ENCODE results near the gene SND1. TPM values are rescaled to one million over a fixed set of nuclear protein-coding genes. Genes with fewer than 3 reads are reported as not detected.

SND1 gene
- total and polyA plus RNA-seq, 2 donors: 55.1 to 104 TPM

DNA sequence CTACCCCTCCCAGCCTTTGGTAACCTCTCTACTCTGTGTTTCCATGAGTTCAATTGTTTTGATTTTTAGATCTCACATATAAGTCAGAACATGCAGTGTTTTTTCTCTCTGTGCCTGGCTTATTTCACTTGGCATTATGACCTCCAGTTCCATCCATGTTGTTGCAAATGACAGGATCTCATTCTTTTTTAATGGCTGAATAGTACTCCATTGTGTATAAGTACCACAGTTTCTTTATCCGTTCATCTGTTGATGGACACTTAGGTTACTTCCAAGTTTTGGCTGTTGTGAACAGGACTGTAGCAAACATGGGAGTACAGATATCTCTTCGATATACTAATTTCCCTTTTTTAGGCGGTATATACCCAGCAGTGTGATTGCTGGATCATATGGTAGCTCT lies 237.7 kb downstream of the SND1 start:
- H3K4me3 ChIP-seq (ENCODE audit: low read length in 2 of 2): no peak overlapping the region
- 97% methylated on average over 3 of the region's 3 CpGs for WGBS
- H3K9me3 ChIP-seq (ENCODE audit: control insufficient read depth in 2 of 2, insufficient read depth in 1 of 2, low read length in 1 of 2): no peaks in the 10 kb centered on the region
- no peaks in the 10 kb centered on the region for H3K27me3 ChIP-seq (ENCODE audit: control insufficient read depth in 2 of 2, insufficient read depth in 1 of 2, low read length in 1 of 2)
- H3K27ac ChIP-seq (ENCODE audit: low read depth in 1 of 2, low read length in 1 of 2): no peak overlapping the region
- H3K4me1 ChIP-seq (ENCODE audit: control insufficient read depth in 2 of 2, insufficient read depth in 2 of 2, low read length in 2 of 2): no peaks in the 10 kb centered on the region
- H3K36me3 ChIP-seq (ENCODE audit: control insufficient read depth in 2 of 2, insufficient read depth in 2 of 2, low read length in 1 of 2): peaks cover 0 to 7% of the 10 kb centered on the region in 2 donors
- no peak for DNase-seq (ENCODE audit: low read depth in 6 of 9, low spot score in 9 of 9)

DNA sequence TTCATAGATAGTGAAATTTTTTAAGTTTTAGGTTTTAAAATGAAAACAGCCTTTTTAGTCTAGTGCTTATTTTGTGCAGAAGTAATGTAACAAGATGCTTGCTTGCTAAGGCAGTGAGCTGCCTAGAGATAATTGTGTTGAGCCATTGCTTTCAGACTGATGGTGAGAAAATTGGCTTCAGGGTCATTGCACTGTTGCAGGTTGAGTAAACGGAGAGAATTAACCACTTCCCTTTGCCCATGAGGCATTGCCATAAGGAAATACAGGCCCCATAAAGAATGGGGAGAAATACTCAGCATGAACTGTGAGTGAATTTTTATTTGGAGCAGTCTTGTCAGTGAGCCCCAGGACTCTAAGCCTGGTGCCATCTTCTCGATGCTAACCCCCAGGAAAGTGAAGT lies 238.7 kb downstream of the SND1 start:
- Histone ChIP-seq H3K36me3 (ENCODE audit: control insufficient read depth in 2 of 2, insufficient read depth in 2 of 2, low read length in 1 of 2) (peaks cover 0 to 7% of the 10 kb centered on the region in 2 donors), H3K27me3 (ENCODE audit: control insufficient read depth in 2 of 2, insufficient read depth in 1 of 2, low read length in 1 of 2) (no peaks in the 10 kb centered on the region), H3K9me3 (ENCODE audit: control insufficient read depth in 2 of 2, insufficient read depth in 1 of 2, low read length in 1 of 2) (no peaks in the 10 kb centered on the region), H3K4me1 (ENCODE audit: control insufficient read depth in 2 of 2, insufficient read depth in 2 of 2, low read length in 2 of 2) (no peaks in the 10 kb centered on the region), H3K27ac (ENCODE audit: low read depth in 1 of 2, low read length in 1 of 2) (no peak overlapping the region), H3K4me3 (ENCODE audit: low read length in 2 of 2) (no peak overlapping the region)
- WGBS: 97% methylated on average over 2 of the region's 2 CpGs
- DNase-seq (ENCODE audit: low read depth in 6 of 9, low spot score in 9 of 9): no peak

DNA sequence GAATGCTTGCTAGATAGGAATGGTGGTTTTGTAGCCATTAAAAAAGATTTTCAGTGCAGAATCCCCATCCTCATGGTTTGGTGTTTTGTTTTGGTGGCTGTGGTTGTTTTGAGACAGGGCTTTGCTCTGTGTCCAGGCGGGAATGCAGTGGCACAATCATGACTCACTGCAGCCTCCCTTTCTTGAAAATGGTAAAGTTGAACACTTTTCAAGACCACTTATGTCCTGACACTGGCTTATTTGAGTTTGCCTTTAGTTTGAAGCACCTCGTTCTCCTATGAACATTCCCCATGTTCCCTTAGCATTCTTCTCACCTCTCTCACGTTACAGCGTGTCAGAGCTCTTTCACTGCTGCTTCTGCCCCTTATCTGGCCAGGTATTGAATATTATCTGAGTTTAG lies 239.2 kb downstream of the SND1 start:
- peaks cover 0 to 7% of the 10 kb centered on the region in 2 donors for H3K36me3 ChIP-seq (ENCODE audit: control insufficient read depth in 2 of 2, insufficient read depth in 2 of 2, low read length in 1 of 2)
- DNase-seq (ENCODE audit: low read depth in 6 of 9, low spot score in 9 of 9): no peak
- H3K4me1 ChIP-seq (ENCODE audit: control insufficient read depth in 2 of 2, insufficient read depth in 2 of 2, low read length in 2 of 2): no peaks in the 10 kb centered on the region
- no peaks in the 10 kb centered on the region for H3K9me3 ChIP-seq (ENCODE audit: control insufficient read depth in 2 of 2, insufficient read depth in 1 of 2, low read length in 1 of 2)
- no peak overlapping the region for H3K27ac ChIP-seq (ENCODE audit: low read depth in 1 of 2, low read length in 1 of 2)
- H3K27me3 ChIP-seq (ENCODE audit: control insufficient read depth in 2 of 2, insufficient read depth in 1 of 2, low read length in 1 of 2): no peaks in the 10 kb centered on the region
- no peak overlapping the region for H3K4me3 ChIP-seq (ENCODE audit: low read length in 2 of 2)
- 97% methylated on average over 4 of the region's 4 CpGs for WGBS

DNA sequence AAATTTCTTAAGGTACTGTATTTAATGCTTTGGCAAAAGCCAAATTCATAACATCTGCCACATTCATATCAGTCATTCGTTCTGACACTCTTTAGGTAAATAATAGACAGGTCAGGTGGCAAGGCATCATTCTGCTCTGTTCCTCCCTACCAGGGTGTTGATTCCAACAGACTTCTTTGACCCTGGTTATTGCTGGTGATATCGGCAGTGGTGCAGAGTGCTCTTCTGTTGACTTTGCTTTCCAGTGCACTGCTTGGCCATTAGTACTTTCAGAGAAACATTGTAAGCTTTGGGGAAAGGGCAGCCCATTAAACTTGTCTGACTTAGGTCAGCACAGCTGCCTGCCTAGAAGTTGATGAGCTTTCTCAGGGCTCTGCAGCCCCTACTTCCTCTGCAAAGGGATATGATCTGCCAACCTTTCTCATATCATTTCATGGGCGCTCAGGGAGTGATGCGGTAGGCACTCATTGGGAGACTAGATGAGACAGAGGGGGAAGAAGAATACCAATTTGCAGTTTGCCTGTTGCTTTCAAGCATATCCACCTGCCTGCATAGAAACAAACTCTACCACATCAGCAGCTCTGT lies 240.0 kb downstream of the SND1 start:
- WGBS: 98% methylated on average over 4 of the region's 4 CpGs
- no peak for DNase-seq (ENCODE audit: low read depth in 6 of 9, low spot score in 9 of 9)
- H3K4me1 ChIP-seq (ENCODE audit: control insufficient read depth in 2 of 2, insufficient read depth in 2 of 2, low read length in 2 of 2): no peaks in the 10 kb centered on the region

DNA sequence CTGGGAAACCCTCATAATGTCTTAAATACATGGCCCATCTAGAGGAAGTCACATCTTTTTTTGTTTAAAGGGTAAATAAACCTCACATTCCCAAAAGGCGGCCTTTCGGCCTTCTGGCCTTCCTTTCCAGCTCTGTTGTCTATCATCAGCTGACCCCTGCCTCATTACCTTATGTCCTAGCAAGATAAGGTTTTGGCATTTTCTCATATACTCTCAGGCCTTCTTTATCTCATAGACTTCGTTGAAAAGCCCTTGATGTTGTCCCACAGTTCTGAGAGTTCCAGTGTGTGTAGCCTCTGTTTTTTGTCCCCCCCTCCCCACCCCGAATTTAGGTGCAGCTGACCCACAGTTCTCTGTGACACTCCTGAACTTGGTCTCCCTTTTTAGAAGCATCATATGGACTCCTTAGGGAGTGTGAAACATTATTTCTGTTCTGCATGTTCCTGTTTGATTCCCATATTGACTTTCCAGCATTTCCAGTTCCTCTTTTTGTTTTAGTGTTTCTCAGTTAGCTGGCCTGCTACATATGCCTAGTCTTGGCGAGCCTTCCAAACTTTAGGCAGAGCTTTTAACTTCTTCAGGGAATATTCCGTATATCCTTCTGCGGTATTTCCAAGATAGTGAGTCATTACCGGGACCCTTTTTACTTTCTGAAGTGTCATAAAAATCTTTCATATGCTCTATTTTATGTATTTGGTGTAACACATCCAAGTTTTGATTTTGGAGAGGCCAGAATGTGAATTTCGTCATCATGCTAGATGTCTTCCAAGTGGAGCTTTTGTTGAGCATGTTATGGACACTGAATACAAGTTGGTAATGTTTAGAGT lies 240.7 kb downstream of the SND1 start:
- no peak for DNase-seq (ENCODE audit: low read depth in 6 of 9, low spot score in 9 of 9)
- WGBS: 97% methylated on average over 9 of the region's 9 CpGs
- Histone ChIP-seq H3K27ac (ENCODE audit: low read depth in 1 of 2, low read length in 1 of 2) (no peak overlapping the region), H3K36me3 (ENCODE audit: control insufficient read depth in 2 of 2, insufficient read depth in 2 of 2, low read length in 1 of 2) (peaks cover 0 to 7% of the 10 kb centered on the region in 2 donors), H3K4me3 (ENCODE audit: low read length in 2 of 2) (no peak overlapping the region), H3K9me3 (ENCODE audit: control insufficient read depth in 2 of 2, insufficient read depth in 1 of 2, low read length in 1 of 2) (no peaks in the 10 kb centered on the region), H3K4me1 (ENCODE audit: control insufficient read depth in 2 of 2, insufficient read depth in 2 of 2, low read length in 2 of 2) (no peaks in the 10 kb centered on the region), H3K27me3 (ENCODE audit: control insufficient read depth in 2 of 2, insufficient read depth in 1 of 2, low read length in 1 of 2) (no peaks in the 10 kb centered on the region)

More for the DNA sequence above, 240.0 kb downstream of the SND1 start:
- Histone ChIP-seq H3K27me3 (ENCODE audit: control insufficient read depth in 2 of 2, insufficient read depth in 1 of 2, low read length in 1 of 2) (no peaks in the 10 kb centered on the region), H3K4me3 (ENCODE audit: low read length in 2 of 2) (no peak overlapping the region), H3K36me3 (ENCODE audit: control insufficient read depth in 2 of 2, insufficient read depth in 2 of 2, low read length in 1 of 2) (peaks cover 0 to 7% of the 10 kb centered on the region in 2 donors), H3K27ac (ENCODE audit: low read depth in 1 of 2, low read length in 1 of 2) (no peak overlapping the region), H3K9me3 (ENCODE audit: control insufficient read depth in 2 of 2, insufficient read depth in 1 of 2, low read length in 1 of 2) (no peaks in the 10 kb centered on the region)

DNA sequence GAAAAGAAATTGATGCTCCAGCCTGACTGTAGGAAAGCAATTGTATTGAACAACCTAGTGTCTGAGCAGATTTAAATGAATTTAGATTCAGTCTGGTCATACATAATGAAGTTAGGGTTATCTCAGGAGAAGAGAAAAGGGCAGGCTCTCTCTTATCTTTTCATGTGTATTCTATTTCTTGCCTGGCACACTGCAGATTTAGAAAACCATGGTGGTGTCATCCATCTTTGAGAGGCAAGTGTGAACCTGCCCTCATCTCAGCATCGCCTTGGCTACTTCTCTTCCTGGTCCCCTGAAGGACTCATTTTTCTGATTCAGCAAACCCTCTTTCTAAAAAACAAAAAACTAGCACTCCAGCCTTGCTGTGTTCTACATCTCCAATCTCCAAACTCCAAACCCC lies 241.6 kb downstream of the SND1 start:
- Histone ChIP-seq H3K27me3 (ENCODE audit: control insufficient read depth in 2 of 2, insufficient read depth in 1 of 2, low read length in 1 of 2) (no peaks in the 10 kb centered on the region), H3K4me3 (ENCODE audit: low read length in 2 of 2) (no peak overlapping the region), H3K9me3 (ENCODE audit: control insufficient read depth in 2 of 2, insufficient read depth in 1 of 2, low read length in 1 of 2) (no peaks in the 10 kb centered on the region), H3K36me3 (ENCODE audit: control insufficient read depth in 2 of 2, insufficient read depth in 2 of 2, low read length in 1 of 2) (peaks cover 0 to 3% of the 10 kb centered on the region in 2 donors), H3K4me1 (ENCODE audit: control insufficient read depth in 2 of 2, insufficient read depth in 2 of 2, low read length in 2 of 2) (no peaks in the 10 kb centered on the region), H3K27ac (ENCODE audit: low read depth in 1 of 2, low read length in 1 of 2) (no peak overlapping the region)
- no peak for DNase-seq (ENCODE audit: low read depth in 6 of 9, low spot score in 9 of 9)
- WGBS: 95% methylated on average over 1 of the region's 1 CpG

DNA sequence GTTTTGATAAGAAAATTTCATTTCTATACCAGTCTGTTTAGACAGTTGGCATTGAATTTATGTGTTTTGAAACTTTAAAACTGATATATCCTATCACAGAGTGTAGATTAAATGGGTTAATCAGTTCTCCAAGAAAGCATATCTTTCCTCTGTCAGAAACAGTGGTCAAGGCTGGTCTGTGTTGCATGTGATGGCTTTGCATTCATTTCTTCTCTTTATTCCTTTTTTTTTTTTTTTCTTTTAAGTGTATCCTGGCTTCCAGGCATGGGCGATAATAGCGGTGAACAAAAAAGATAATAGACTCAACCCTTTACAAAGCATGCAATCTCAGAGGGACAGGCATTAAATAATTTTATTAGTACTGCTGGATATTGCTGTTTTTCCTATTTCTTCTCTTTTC lies 242.6 kb downstream of the SND1 start:
- Histone ChIP-seq H3K27ac (ENCODE audit: low read depth in 1 of 2, low read length in 1 of 2) (no peak overlapping the region), H3K27me3 (ENCODE audit: control insufficient read depth in 2 of 2, insufficient read depth in 1 of 2, low read length in 1 of 2) (no peaks in the 10 kb centered on the region), H3K4me1 (ENCODE audit: control insufficient read depth in 2 of 2, insufficient read depth in 2 of 2, low read length in 2 of 2) (no peaks in the 10 kb centered on the region), H3K9me3 (ENCODE audit: control insufficient read depth in 2 of 2, insufficient read depth in 1 of 2, low read length in 1 of 2) (no peaks in the 10 kb centered on the region), H3K4me3 (ENCODE audit: low read length in 2 of 2) (no peak overlapping the region), H3K36me3 (ENCODE audit: control insufficient read depth in 2 of 2, insufficient read depth in 2 of 2, low read length in 1 of 2) (no peaks in the 10 kb centered on the region)
- no peak for DNase-seq (ENCODE audit: low read depth in 6 of 9, low spot score in 9 of 9)
- WGBS: 98% methylated on average over 2 of the region's 2 CpGs

DNA sequence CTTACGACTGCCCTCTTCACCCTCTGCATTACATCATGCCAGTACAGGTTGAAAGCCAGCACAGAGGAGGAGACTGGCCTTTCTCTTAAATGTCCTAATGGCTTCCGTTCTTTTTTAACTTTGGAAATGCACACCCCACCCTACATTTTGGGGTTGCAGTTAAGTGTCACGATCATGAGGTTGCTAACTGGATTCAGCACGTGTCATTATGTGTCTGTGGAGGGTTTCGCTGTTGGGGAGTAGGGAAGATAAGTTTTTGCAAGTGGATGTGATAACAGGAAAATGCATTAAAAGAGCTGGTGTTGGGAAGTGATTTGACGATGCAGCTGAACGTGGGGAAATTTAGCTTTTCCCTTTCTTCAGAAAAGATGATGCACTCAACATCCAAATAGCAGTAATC lies 243.4 kb downstream of the SND1 start:
- Histone ChIP-seq H3K27me3 (ENCODE audit: control insufficient read depth in 2 of 2, insufficient read depth in 1 of 2, low read length in 1 of 2) (no peaks in the 10 kb centered on the region), H3K9me3 (ENCODE audit: control insufficient read depth in 2 of 2, insufficient read depth in 1 of 2, low read length in 1 of 2) (no peaks in the 10 kb centered on the region), H3K36me3 (ENCODE audit: control insufficient read depth in 2 of 2, insufficient read depth in 2 of 2, low read length in 1 of 2) (no peaks in the 10 kb centered on the region), H3K27ac (ENCODE audit: low read depth in 1 of 2, low read length in 1 of 2) (no peak overlapping the region), H3K4me3 (ENCODE audit: low read length in 2 of 2) (no peak overlapping the region), H3K4me1 (ENCODE audit: control insufficient read depth in 2 of 2, insufficient read depth in 2 of 2, low read length in 2 of 2) (no peaks in the 10 kb centered on the region)
- 98% methylated on average over 7 of the region's 7 CpGs for WGBS
- DNase-seq (ENCODE audit: low read depth in 6 of 9, low spot score in 9 of 9): no peak

DNA sequence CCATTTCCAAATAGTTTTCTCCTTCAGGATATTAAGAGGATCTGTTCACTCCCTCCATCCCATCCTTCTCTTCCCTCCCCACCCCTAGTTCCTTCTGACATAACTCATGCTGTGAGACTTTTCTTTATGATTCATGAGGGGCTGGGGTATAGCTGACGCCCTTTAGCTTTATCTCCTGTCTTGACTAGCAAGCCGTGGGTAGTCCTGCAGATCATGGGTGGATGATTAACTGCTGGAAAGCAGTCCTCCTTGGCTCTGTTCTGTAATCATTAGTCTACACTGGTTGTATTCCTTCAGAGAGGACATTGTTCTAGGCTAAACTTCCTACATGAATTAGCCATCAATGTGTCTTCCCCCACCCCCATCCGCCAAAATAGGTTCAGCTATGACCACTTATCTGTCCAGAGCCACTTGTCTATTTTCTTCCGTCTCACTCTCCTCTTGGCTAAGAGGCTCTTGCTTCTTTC lies 243.9 kb downstream of the SND1 start:
- Histone ChIP-seq H3K36me3 (ENCODE audit: control insufficient read depth in 2 of 2, insufficient read depth in 2 of 2, low read length in 1 of 2) (no peaks in the 10 kb centered on the region), H3K27me3 (ENCODE audit: control insufficient read depth in 2 of 2, insufficient read depth in 1 of 2, low read length in 1 of 2) (no peaks in the 10 kb centered on the region), H3K27ac (ENCODE audit: low read depth in 1 of 2, low read length in 1 of 2) (no peak overlapping the region), H3K4me3 (ENCODE audit: low read length in 2 of 2) (no peak overlapping the region), H3K4me1 (ENCODE audit: control insufficient read depth in 2 of 2, insufficient read depth in 2 of 2, low read length in 2 of 2) (peaks cover 0 to 4% of the 10 kb centered on the region in 2 donors), H3K9me3 (ENCODE audit: control insufficient read depth in 2 of 2, insufficient read depth in 1 of 2, low read length in 1 of 2) (no peaks in the 10 kb centered on the region)
- no peak for DNase-seq (ENCODE audit: low read depth in 6 of 9, low spot score in 9 of 9)
- WGBS: 97% methylated on average over 4 of the region's 4 CpGs

Data from thymus (tissue), 11 donors.